ENCODE data around the gene CT47B1.
"Not testable (repeated sequence)": the region's sequence is repeated elsewhere in the genome, so short reads cannot be mapped to it uniquely, and the experiment has no call there.

Gene CT47B1

GRCh38 chrX:120875766-120876165, at the start of gene CT47B1:
TSS of gene CT47B1 (minus strand) at chrX:120875866. CDS start at chrX:120875670, 196 bp downstream.
- not testable (repeated sequence) for DNase-seq (ENCODE audit: low spot score)

- DNase-seq (ENCODE audit: low spot score), result no peak
These were observed 748 bp downstream of the CT47B1 start for GRCh38 chrX:120874678-120875557.

- DNase-seq (ENCODE audit: low spot score), result no peak
These were observed 18.4 kb downstream of the CT47B1 start for GRCh38 chrX:120857240-120857639.

GRCh38 chrX:120840827-120841226, 34.8 kb downstream of the CT47B1 start:
- no peak for DNase-seq (ENCODE audit: low spot score)

GRCh38 chrX:120839491-120839890, 36.2 kb downstream of the CT47B1 start:
- no peak for DNase-seq (ENCODE audit: low spot score)

- DNase-seq (ENCODE audit: low spot score), result not testable (repeated sequence)
These were observed 48.5 kb downstream of the CT47B1 start for GRCh38 chrX:120827213-120827612.

- DNase-seq (ENCODE audit: low spot score), result no peak
These were observed 50.5 kb downstream of the CT47B1 start for GRCh38 chrX:120825146-120825545.

GRCh38 chrX:120824021-120824420, 51.6 kb downstream of the CT47B1 start:
- DNase-seq (ENCODE audit: low spot score), result no peak

- no peak for DNase-seq (ENCODE audit: low spot score)
These were observed 52.1 kb downstream of the CT47B1 start for GRCh38 chrX:120823556-120823955.
